Ishikawa (cell line): ENCODE data around the gene TRPM1.

Source experiments
- CEBPB ChIP-seq: IDR thresholded peaks from 2 replicates; pipeline ENCODE4 v1.6.1; 2012
- CREB1 ChIP-seq: IDR thresholded peaks from 2 replicates; pipeline ENCODE4 v1.6.1; 2012; ENCODE audit warnings: low read depth
- EGR1 ChIP-seq: IDR thresholded peaks from 2 replicates; pipeline ENCODE4 v1.6.1; 2012
- EP300 ChIP-seq: IDR thresholded peaks from 2 replicates; pipeline ENCODE4 v1.6.1; 2012; ENCODE audit warnings: borderline replicate concordance
- FOXM1 ChIP-seq: IDR thresholded peaks from 2 replicates; pipeline ENCODE4 v1.6.1; 2012; ENCODE audit warnings: low read depth, borderline replicate concordance
- MAX ChIP-seq: IDR thresholded peaks from 2 replicates; pipeline ENCODE4 v1.6.1; 2012
- NFIC ChIP-seq: IDR thresholded peaks from 2 replicates; pipeline ENCODE4 v1.6.1; 2012
- RAD21 ChIP-seq: IDR thresholded peaks from 2 replicates; pipeline ENCODE4 v1.6.1; 2012; ENCODE audit warnings: low read depth
- REST ChIP-seq: IDR thresholded peaks from 2 replicates; pipeline ENCODE4 v1.6.1; 2012; ENCODE audit warnings: low read depth, mild to moderate bottlenecking
- TAF1 ChIP-seq: IDR thresholded peaks from 2 replicates; pipeline ENCODE4 v1.6.1; 2012; ENCODE audit warnings: low read depth, mild to moderate bottlenecking
- TCF12 ChIP-seq: IDR thresholded peaks from 2 replicates; pipeline ENCODE4 v1.6.1; 2012; ENCODE audit warnings: low read depth
- TEAD4 ChIP-seq: IDR thresholded peaks from 2 replicates; pipeline ENCODE4 v1.6.1; 2012
- USF1 ChIP-seq: IDR thresholded peaks from 2 replicates; pipeline ENCODE4 v1.6.1; 2012
- YY1 ChIP-seq: IDR thresholded peaks from 2 replicates; pipeline ENCODE4 v1.6.1; 2012; ENCODE audit warnings: low read depth
- ZBTB7A ChIP-seq: IDR thresholded peaks from 2 replicates; pipeline ENCODE4 v1.6.1; 2012; ENCODE audit warnings: low read depth

The TRPM1 gene

GRCh38 chr15:31148297-31149087 is 47.0 kb upstream of the TRPM1 start:
- TF ChIP-seq FOXM1 (no peak), TCF12 (no peak), USF1 (no peak), TAF1 (no peak), EP300 (no peak), REST (no peak), YY1 (no peak), TEAD4 (no peak), CREB1 (no peak), NFIC (no peak), EGR1 (no peak), RAD21 (no peak), MAX (no peak), ZBTB7A (no peak), CEBPB (no peak)

- TF ChIP-seq CREB1 (no peak), NFIC (no peak), CEBPB (no peak), USF1 (no peak), EGR1 (no peak)
Observed at GRCh38 chr15:31147944-31148296, 46.4 kb upstream of the TRPM1 start.

GRCh38 chr15:31147456-31147855 is 45.9 kb upstream of the TRPM1 start:
- no peak for TF ChIP-seq TCF12
- no peak for TF ChIP-seq TAF1
- TF ChIP-seq CEBPB, result no peak
- no peak for TF ChIP-seq EGR1
- no peak for TF ChIP-seq YY1
- no peak for TF ChIP-seq ZBTB7A
- TF ChIP-seq FOXM1, result no peak
- no peak for TF ChIP-seq TEAD4
- TF ChIP-seq MAX, result no peak
- no peak for TF ChIP-seq EP300
- no peak for TF ChIP-seq CREB1
- TF ChIP-seq NFIC, result no peak

- TF ChIP-seq RAD21, result peak; percentile 40; the same call in 1 of the 2 replicates
- no peak for TF ChIP-seq TAF1
- no peak for TF ChIP-seq TCF12
- no peak for TF ChIP-seq REST
- no peak for TF ChIP-seq FOXM1
- no peak for TF ChIP-seq YY1
- TF ChIP-seq CEBPB, result no peak
Observed at GRCh38 chr15:31145271-31145911, 43.9 kb upstream of the TRPM1 start.

GRCh38 chr15:31141792-31142191 is 40.3 kb upstream of the TRPM1 start:
- TF ChIP-seq REST, result no peak
- no peak for TF ChIP-seq RAD21
- TF ChIP-seq NFIC, result no peak
- TF ChIP-seq TCF12, result no peak
- TF ChIP-seq MAX, result no peak
- TF ChIP-seq EGR1, result no peak
- no peak for TF ChIP-seq EP300
- TF ChIP-seq TAF1, result no peak
- no peak for TF ChIP-seq YY1
- no peak for TF ChIP-seq FOXM1
- TF ChIP-seq CREB1, result no peak
- no peak for TF ChIP-seq TEAD4
- TF ChIP-seq USF1, result no peak
- no peak for TF ChIP-seq CEBPB
- no peak for TF ChIP-seq ZBTB7A
